ENCODE data around the gene COL8A2.

DNA sequence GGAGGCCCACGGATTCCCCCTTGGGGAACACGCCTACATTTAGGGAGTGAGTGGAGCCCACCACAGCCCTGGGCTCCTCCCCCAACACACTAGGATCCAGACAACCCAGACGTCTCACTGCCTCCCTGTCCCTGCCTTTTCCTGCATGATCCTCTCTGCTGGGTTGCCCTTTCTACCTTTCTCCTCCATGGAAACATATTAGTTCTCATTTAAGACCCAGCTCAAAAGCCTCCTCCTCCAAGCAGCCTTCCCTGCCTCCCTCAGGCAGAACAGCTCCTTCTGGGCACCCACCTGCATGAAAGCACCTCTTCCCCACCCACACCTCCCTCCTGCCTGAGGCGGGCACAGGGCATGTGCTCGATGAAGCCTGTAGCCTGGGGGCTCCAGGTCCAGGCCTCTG is 10.7 kb downstream of the COL8A2 start:
- TF ChIP-seq EZH2phosphoT487 (conservative IDR thresholded peaks at IDR 0.05; ENCODE audit: low read length) (no peak), CTCF (IDR thresholded peaks at IDR 0.05; ENCODE audit: insufficient read depth, low read length, poor library complexity, severe bottlenecking) (no peak)
